ENCODE measurements around the gene SLC9A6. TPM values are rescaled to one million over a fixed set of nuclear protein-coding genes. Genes with fewer than 3 reads are reported as not detected.

Gene SLC9A6
- total and polyA plus RNA-seq, 4 donors: 7.0 to 17.2 (median 15.7) TPM

GRCh38 chrX:136019226-136019625 is 34.0 kb downstream of the SLC9A6 start:
- no peak for ATAC-seq (ENCODE audit: low FRiP score)
- no peaks in the 10 kb centered on the region for H3K9me3 ChIP-seq (ENCODE audit: control insufficient read depth, low read length)
- 59 to 65% methylated on average over 5 of the region's 5 CpGs for WGBS, 2 donors
- intact Hi-C loops (cut with DNase I): no loop called here
- H3K4me1 ChIP-seq (ENCODE audit: control insufficient read depth in 1 of 2, insufficient read depth in 2 of 2, low read length in 2 of 2): no peaks in the 10 kb centered on the region
- no peaks in the 10 kb centered on the region for H3K27me3 ChIP-seq (ENCODE audit: control insufficient read depth in 1 of 2, insufficient read depth in 2 of 2, low read length in 1 of 2)
- DNase-seq: no peak
- H3K36me3 ChIP-seq (ENCODE audit: control insufficient read depth in 1 of 2, insufficient read depth in 2 of 2, low read length in 1 of 2): peaks cover 0 to 2% of the 10 kb centered on the region in 2 donors
- no peak overlapping the region for H3K4me3 ChIP-seq (ENCODE audit: low read length in 2 of 2)
- H3K27ac ChIP-seq (ENCODE audit: low read depth in 1 of 2, low read length in 2 of 2): no peak overlapping the region

- ATAC-seq (ENCODE audit: low FRiP score) (no peak), DNase-seq (no peak)
- 79 to 100% methylated on average over 1 of the region's 1 CpG for WGBS, 2 donors
- Histone ChIP-seq H3K27ac (ENCODE audit: low read depth in 1 of 2, low read length in 2 of 2) (no peak overlapping the region), H3K4me3 (ENCODE audit: low read length in 2 of 2) (no peak overlapping the region), H3K27me3 (ENCODE audit: control insufficient read depth in 1 of 2, insufficient read depth in 2 of 2, low read length in 1 of 2) (no peaks in the 10 kb centered on the region), H3K4me1 (ENCODE audit: control insufficient read depth in 1 of 2, insufficient read depth in 2 of 2, low read length in 2 of 2) (no peaks in the 10 kb centered on the region), H3K9me3 (ENCODE audit: control insufficient read depth, low read length) (no peaks in the 10 kb centered on the region), H3K36me3 (ENCODE audit: control insufficient read depth in 1 of 2, insufficient read depth in 2 of 2, low read length in 1 of 2) (peaks cover 0 to 2% of the 10 kb centered on the region in 2 donors)
- intact Hi-C loops (cut with DNase I): loop anchor here (5.0 to 10.0 kb wide), 2 partner anchors 556 to 674 kb away; no protein-coding TSS in a partner anchor
Observed at GRCh38 chrX:136021160-136021559, 35.9 kb downstream of the SLC9A6 start.

GRCh38 chrX:136021903-136022302 is 36.7 kb downstream of the SLC9A6 start:
- H3K27me3 ChIP-seq (ENCODE audit: control insufficient read depth in 1 of 2, insufficient read depth in 2 of 2, low read length in 1 of 2): no peaks in the 10 kb centered on the region
- H3K27ac ChIP-seq (ENCODE audit: low read depth in 1 of 2, low read length in 2 of 2): no peak overlapping the region
- intact Hi-C loops (cut with DNase I): loop anchor here (5.0 to 10.0 kb wide), 2 partner anchors 555 to 673 kb away; no protein-coding TSS in a partner anchor
- DNase-seq (no peak), ATAC-seq (ENCODE audit: low FRiP score) (no peak)
- peaks cover 0 to 2% of the 10 kb centered on the region in 2 donors for H3K36me3 ChIP-seq (ENCODE audit: control insufficient read depth in 1 of 2, insufficient read depth in 2 of 2, low read length in 1 of 2)
- no peaks in the 10 kb centered on the region for H3K9me3 ChIP-seq (ENCODE audit: control insufficient read depth, low read length)
- no peaks in the 10 kb centered on the region for H3K4me1 ChIP-seq (ENCODE audit: control insufficient read depth in 1 of 2, insufficient read depth in 2 of 2, low read length in 2 of 2)
- WGBS, 2 donors: 43 to 71% methylated on average over 1 of the region's 1 CpG
- no peak overlapping the region for H3K4me3 ChIP-seq (ENCODE audit: low read length in 2 of 2)

GRCh38 chrX:136025091-136025490 is 39.9 kb downstream of the SLC9A6 start:
- Histone ChIP-seq H3K36me3 (ENCODE audit: control insufficient read depth in 1 of 2, insufficient read depth in 2 of 2, low read length in 1 of 2) (no peaks in the 10 kb centered on the region), H3K4me1 (ENCODE audit: control insufficient read depth in 1 of 2, insufficient read depth in 2 of 2, low read length in 2 of 2) (no peaks in the 10 kb centered on the region), H3K9me3 (ENCODE audit: control insufficient read depth, low read length) (no peaks in the 10 kb centered on the region), H3K4me3 (ENCODE audit: low read length in 2 of 2) (no peak overlapping the region), H3K27ac (ENCODE audit: low read depth in 1 of 2, low read length in 2 of 2) (no peak overlapping the region), H3K27me3 (ENCODE audit: control insufficient read depth in 1 of 2, insufficient read depth in 2 of 2, low read length in 1 of 2) (no peaks in the 10 kb centered on the region)
- intact Hi-C loops (cut with DNase I): loop anchor here (5.0 to 10.0 kb wide), 4 partner anchors 187 to 670 kb away; no protein-coding TSS in a partner anchor
- WGBS, 2 donors: 74 to 84% methylated on average over 3 of the region's 3 CpGs
- DNase-seq: no peak
- ATAC-seq (ENCODE audit: low FRiP score): no peak

GRCh38 chrX:136028383-136028984 is 43.2 kb downstream of the SLC9A6 start:
- Histone ChIP-seq H3K4me3 (ENCODE audit: low read length in 2 of 2) (no peak overlapping the region), H3K36me3 (ENCODE audit: control insufficient read depth in 1 of 2, insufficient read depth in 2 of 2, low read length in 1 of 2) (no peaks in the 10 kb centered on the region), H3K9me3 (ENCODE audit: control insufficient read depth, low read length) (no peaks in the 10 kb centered on the region), H3K4me1 (ENCODE audit: control insufficient read depth in 1 of 2, insufficient read depth in 2 of 2, low read length in 2 of 2) (no peaks in the 10 kb centered on the region), H3K27ac (ENCODE audit: low read depth in 1 of 2, low read length in 2 of 2) (peak overlapping the region in 1 of 2 donors; percentile 97), H3K27me3 (ENCODE audit: control insufficient read depth in 1 of 2, insufficient read depth in 2 of 2, low read length in 1 of 2) (no peaks in the 10 kb centered on the region)
- intact Hi-C loops (cut with DNase I): loop anchor here (2.0 to 10.0 kb wide), 7 partner anchors 134 to 666 kb away; no protein-coding TSS in a partner anchor
- DNase-seq (no peak), ATAC-seq (ENCODE audit: low FRiP score) (peak; percentile 75)

- no peaks in the 10 kb centered on the region for H3K4me1 ChIP-seq (ENCODE audit: control insufficient read depth in 1 of 2, insufficient read depth in 2 of 2, low read length in 2 of 2)
Observed at GRCh38 chrX:136029766-136030165, 44.5 kb downstream of the SLC9A6 start.

GRCh38 chrX:136030303-136031191 is 45.3 kb downstream of the SLC9A6 start:
- H3K9me3 ChIP-seq (ENCODE audit: control insufficient read depth, low read length): no peaks in the 10 kb centered on the region
- WGBS, 2 donors: 6 to 23% methylated on average over 9 of the region's 9 CpGs
- H3K4me1 ChIP-seq (ENCODE audit: control insufficient read depth in 1 of 2, insufficient read depth in 2 of 2, low read length in 2 of 2): no peaks in the 10 kb centered on the region
- DNase-seq: peak; percentile 64 to 76
- intact Hi-C loops (cut with DNase I): loop anchor here (5.0 kb wide), 2 partner anchors 92 to 132 kb away; no protein-coding TSS in a partner anchor
- ATAC-seq (ENCODE audit: low FRiP score): peak; percentile 68
- peak overlapping the region; percentile 87 to 97 for H3K27ac ChIP-seq (ENCODE audit: low read depth in 1 of 2, low read length in 2 of 2)
- H3K27me3 ChIP-seq (ENCODE audit: control insufficient read depth in 1 of 2, insufficient read depth in 2 of 2, low read length in 1 of 2): no peaks in the 10 kb centered on the region
- no peaks in the 10 kb centered on the region for H3K36me3 ChIP-seq (ENCODE audit: control insufficient read depth in 1 of 2, insufficient read depth in 2 of 2, low read length in 1 of 2)
- no peak overlapping the region for H3K4me3 ChIP-seq (ENCODE audit: low read length in 2 of 2)

More at GRCh38 chrX:136029766-136030165, 44.5 kb downstream of the SLC9A6 start:
- no peaks in the 10 kb centered on the region for H3K9me3 ChIP-seq (ENCODE audit: control insufficient read depth, low read length)
- no peak overlapping the region for H3K4me3 ChIP-seq (ENCODE audit: low read length in 2 of 2)
- ATAC-seq (ENCODE audit: low FRiP score): no peak
- no peaks in the 10 kb centered on the region for H3K27me3 ChIP-seq (ENCODE audit: control insufficient read depth in 1 of 2, insufficient read depth in 2 of 2, low read length in 1 of 2)
- intact Hi-C loops (cut with DNase I): loop anchor here (2.0 to 10.0 kb wide), 9 partner anchors 93 to 665 kb away; no protein-coding TSS in a partner anchor
- DNase-seq: no peak
- 5 to 34% methylated on average over 2 of the region's 2 CpGs for WGBS, 2 donors
- H3K36me3 ChIP-seq (ENCODE audit: control insufficient read depth in 1 of 2, insufficient read depth in 2 of 2, low read length in 1 of 2): no peaks in the 10 kb centered on the region
- peak overlapping the region; percentile 86 to 97 for H3K27ac ChIP-seq (ENCODE audit: low read depth in 1 of 2, low read length in 2 of 2)

- H3K4me3 ChIP-seq (ENCODE audit: low read length in 2 of 2): no peak overlapping the region
- no peaks in the 10 kb centered on the region for H3K36me3 ChIP-seq (ENCODE audit: control insufficient read depth in 1 of 2, insufficient read depth in 2 of 2, low read length in 1 of 2)
- WGBS, 2 donors: 62 to 67% methylated on average over 5 of the region's 5 CpGs
- H3K27ac ChIP-seq (ENCODE audit: low read depth in 1 of 2, low read length in 2 of 2): peak overlapping the region; percentile 38 to 91
- ATAC-seq (ENCODE audit: low FRiP score): no peak
- intact Hi-C loops (cut with DNase I): loop anchor here (5.0 kb wide), 2 partner anchors 91 to 131 kb away; no protein-coding TSS in a partner anchor
- no peaks in the 10 kb centered on the region for H3K27me3 ChIP-seq (ENCODE audit: control insufficient read depth in 1 of 2, insufficient read depth in 2 of 2, low read length in 1 of 2)
- H3K4me1 ChIP-seq (ENCODE audit: control insufficient read depth in 1 of 2, insufficient read depth in 2 of 2, low read length in 2 of 2): no peaks in the 10 kb centered on the region
- no peaks in the 10 kb centered on the region for H3K9me3 ChIP-seq (ENCODE audit: control insufficient read depth, low read length)
- no peak for DNase-seq
Observed at GRCh38 chrX:136031626-136032025, 46.4 kb downstream of the SLC9A6 start.
